OCI-LY7 (cell line): ENCODE measurements around the gene ADAMTSL3.
"Not testable (repeated sequence)": the region's sequence is repeated elsewhere in the genome, so short reads cannot be mapped to it uniquely, and the experiment has no call there.

Source experiments
- EZH2phosphoT487 ChIP-seq: fragments of 200-600 bp; sonication (generic); IDR thresholded peaks from 2 replicates; pipeline ENCODE4 v1.6.1; 2018; ENCODE audit warnings: low read depth, borderline replicate concordance, mild to moderate bottlenecking, mixed run types, antibody characterized with exemption, low read length, moderate library complexity, mixed read lengths
- TF ChIP-seq, protein P1 (sequence below): fragments of 200-600 bp; sonication (generic); conservative IDR thresholded peaks from 2 replicates; pipeline ENCODE4 v1.5.1; 2014; ENCODE audit warnings: mild to moderate bottlenecking, antibody characterized with exemption, low read length, moderate library complexity, mixed read lengths

GRCh38 chr15:84049480-84049879 lies 395.6 kb downstream of the ADAMTSL3 start:
- TF ChIP-seq EZH2phosphoT487, result not testable (repeated sequence)
- TF ChIP-seq, protein P1, sequence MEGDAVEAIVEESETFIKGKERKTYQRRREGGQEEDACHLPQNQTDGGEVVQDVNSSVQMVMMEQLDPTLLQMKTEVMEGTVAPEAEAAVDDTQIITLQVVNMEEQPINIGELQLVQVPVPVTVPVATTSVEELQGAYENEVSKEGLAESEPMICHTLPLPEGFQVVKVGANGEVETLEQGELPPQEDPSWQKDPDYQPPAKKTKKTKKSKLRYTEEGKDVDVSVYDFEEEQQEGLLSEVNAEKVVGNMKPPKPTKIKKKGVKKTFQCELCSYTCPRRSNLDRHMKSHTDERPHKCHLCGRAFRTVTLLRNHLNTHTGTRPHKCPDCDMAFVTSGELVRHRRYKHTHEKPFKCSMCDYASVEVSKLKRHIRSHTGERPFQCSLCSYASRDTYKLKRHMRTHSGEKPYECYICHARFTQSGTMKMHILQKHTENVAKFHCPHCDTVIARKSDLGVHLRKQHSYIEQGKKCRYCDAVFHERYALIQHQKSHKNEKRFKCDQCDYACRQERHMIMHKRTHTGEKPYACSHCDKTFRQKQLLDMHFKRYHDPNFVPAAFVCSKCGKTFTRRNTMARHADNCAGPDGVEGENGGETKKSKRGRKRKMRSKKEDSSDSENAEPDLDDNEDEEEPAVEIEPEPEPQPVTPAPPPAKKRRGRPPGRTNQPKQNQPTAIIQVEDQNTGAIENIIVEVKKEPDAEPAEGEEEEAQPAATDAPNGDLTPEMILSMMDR, result not testable (repeated sequence)
